WTC11 (cell line): ENCODE data around the gene PHC2. TPM values are rescaled to one million over a fixed set of nuclear protein-coding genes. Genes with fewer than 3 reads are reported as not detected.

ENCODE experiments used
- ATAC-seq: fragments of 200-7000 bp; cut with Tn5 transposase; 2 replicates; pipeline ENCODE4 v1.10.0; 2021; ENCODE audit warnings: mild to moderate bottlenecking, moderate library complexity
- CTCF ChIA-PET: fragments of 300-600 bp; sonication (Branson Sonifier 250); formaldehyde crosslinking; loops from one replicate; lab custom pipeline; 2021; ENCODE audit warnings: antibody characterized with exemption; lab: Charles Lee
- POLR2A ChIA-PET: fragments of 350-600 bp; sonication (Branson Sonifier 250); formaldehyde crosslinking; loops from one replicate; lab custom pipeline; 2021; ENCODE audit warnings: antibody characterized with exemption; lab: Charles Lee
- DNase-seq: peaks from one replicate; pipeline ENCODE4 v3.0.0; 2021; ENCODE audit warnings: low spot score
- H3K27ac Mint-ChIP-seq: 2 replicates; pipeline ENCODE4 v1.8.0; 2021; ENCODE audit warnings: mixed read lengths
- H3K27me3 Mint-ChIP-seq: 2 replicates; pipeline ENCODE4 v1.8.0; 2021; ENCODE audit warnings: low read depth, mild to moderate bottlenecking, moderate library complexity, mixed read lengths
- H3K36me3 Mint-ChIP-seq: 2 replicates; pipeline ENCODE4 v1.8.0; 2021; ENCODE audit warnings: mixed read lengths
- H3K4me1 Mint-ChIP-seq: 2 replicates; pipeline ENCODE4 v1.8.0; 2022; ENCODE audit warnings: mixed read lengths
- H3K4me3 Mint-ChIP-seq: 2 replicates; pipeline ENCODE4 v1.8.0; 2021; ENCODE audit warnings: mild to moderate bottlenecking, moderate library complexity, mixed read lengths
- H3K9me3 Mint-ChIP-seq: 2 replicates; pipeline ENCODE4 v1.8.0; 2021; ENCODE audit warnings: mixed read lengths
- HMGA2 ChIP-seq: fragments of 250-450 bp; sonication (Bioruptor Pico); IDR thresholded peaks from 2 replicates; pipeline ENCODE4 v1.4.0; 2021; ENCODE audit warnings: mild to moderate bottlenecking, moderate library complexity
- KAT7 ChIP-seq: sonication (generic); formaldehyde crosslinking; IDR thresholded peaks from 2 replicates; pipeline ENCODE4 v1.8.1; 2023; ENCODE audit warnings: missing genetic modification reagents, mild to moderate bottlenecking, borderline replicate concordance
- NR3C1 ChIP-seq: sonication (generic); formaldehyde crosslinking; conservative IDR thresholded peaks from 2 replicates; pipeline ENCODE4 v1.8.1; 2023; ENCODE audit warnings: low read depth, mild to moderate bottlenecking, missing genetic modification reagents
- RELA ChIP-seq: sonication (generic); formaldehyde crosslinking; IDR thresholded peaks from 2 replicates; pipeline ENCODE4 v1.8.1; 2022; ENCODE audit warnings: missing genetic modification reagents, mild to moderate bottlenecking, borderline replicate concordance
- ZBTB21 ChIP-seq: sonication (generic); formaldehyde crosslinking; IDR thresholded peaks from 2 replicates; pipeline ENCODE4 v1.8.1; 2023; ENCODE audit warnings: mild to moderate bottlenecking, missing genetic modification reagents, borderline replicate concordance
- total RNA-seq: library from RNA; stranded (reverse); gene quantifications from 3 replicates; pipeline ENCODE4 v1.2.3, GENCODE V29; 2021
- TF ChIP-seq, protein P1 (sequence below): fragments of 250-450 bp; sonication (Bioruptor Pico); IDR thresholded peaks from 2 replicates; pipeline ENCODE4 v1.8.0; 2021; ENCODE audit warnings: mild to moderate bottlenecking
- TF ChIP-seq, protein P2 (sequence below): sonication (generic); formaldehyde crosslinking; IDR thresholded peaks from 2 replicates; pipeline ENCODE4 v1.8.1; 2023; ENCODE audit warnings: mild to moderate bottlenecking, missing genetic modification reagents, moderate library complexity
- TF ChIP-seq, protein P3 (sequence below): sonication (generic); formaldehyde crosslinking; IDR thresholded peaks from 2 replicates; pipeline ENCODE4 v1.8.0; 2022; ENCODE audit warnings: mild to moderate bottlenecking, missing genetic modification reagents
- TF ChIP-seq, protein P4 (sequence below): sonication (generic); formaldehyde crosslinking; IDR thresholded peaks from 2 replicates; pipeline ENCODE4 v1.8.0; 2023; ENCODE audit warnings: mild to moderate bottlenecking, missing genetic modification reagents
- TF ChIP-seq, protein P5 (sequence below): sonication (generic); formaldehyde crosslinking; IDR thresholded peaks from 2 replicates; pipeline ENCODE4 v1.8.0; 2023; ENCODE audit warnings: missing genetic modification reagents, mild to moderate bottlenecking, borderline replicate concordance
- TF ChIP-seq, protein P6 (sequence below): sonication (generic); formaldehyde crosslinking; conservative IDR thresholded peaks from 2 replicates; pipeline ENCODE4 v1.8.1; 2023; ENCODE audit warnings: mild to moderate bottlenecking, low read depth, missing genetic modification reagents, moderate library complexity

The PHC2 gene
- total RNA-seq, 1 experiment from 2014 or later, result 7.0 TPM

DNA sequence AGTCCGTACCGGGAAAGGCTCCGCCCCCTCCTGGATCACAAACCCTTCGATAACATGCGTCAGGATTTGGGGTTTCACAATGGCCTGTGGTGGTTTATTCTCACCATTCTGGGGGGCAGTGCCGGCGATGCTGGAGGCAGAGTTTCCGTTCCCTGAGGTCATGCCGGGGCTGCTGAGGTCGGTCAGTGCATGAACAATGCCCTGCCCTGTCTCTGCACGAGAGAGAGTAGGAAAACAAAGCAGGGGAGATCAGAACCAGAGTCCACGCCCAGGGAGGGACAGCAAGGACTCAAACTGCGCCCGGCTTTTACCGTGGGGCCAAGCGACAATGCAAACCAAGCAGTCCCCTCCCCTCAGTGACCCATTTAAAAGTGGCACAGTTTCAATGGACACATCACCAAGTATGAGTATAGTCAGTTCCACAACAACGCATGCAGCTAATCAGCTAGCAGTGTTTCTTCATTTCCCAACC, 96.8 kb downstream of the PHC2 start (continued):
- TF ChIP-seq, protein P1, sequence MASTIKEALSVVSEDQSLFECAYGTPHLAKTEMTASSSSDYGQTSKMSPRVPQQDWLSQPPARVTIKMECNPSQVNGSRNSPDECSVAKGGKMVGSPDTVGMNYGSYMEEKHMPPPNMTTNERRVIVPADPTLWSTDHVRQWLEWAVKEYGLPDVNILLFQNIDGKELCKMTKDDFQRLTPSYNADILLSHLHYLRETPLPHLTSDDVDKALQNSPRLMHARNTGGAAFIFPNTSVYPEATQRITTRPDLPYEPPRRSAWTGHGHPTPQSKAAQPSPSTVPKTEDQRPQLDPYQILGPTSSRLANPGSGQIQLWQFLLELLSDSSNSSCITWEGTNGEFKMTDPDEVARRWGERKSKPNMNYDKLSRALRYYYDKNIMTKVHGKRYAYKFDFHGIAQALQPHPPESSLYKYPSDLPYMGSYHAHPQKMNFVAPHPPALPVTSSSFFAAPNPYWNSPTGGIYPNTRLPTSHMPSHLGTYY (CRISPR knock-in tag), result no peak

DNA sequence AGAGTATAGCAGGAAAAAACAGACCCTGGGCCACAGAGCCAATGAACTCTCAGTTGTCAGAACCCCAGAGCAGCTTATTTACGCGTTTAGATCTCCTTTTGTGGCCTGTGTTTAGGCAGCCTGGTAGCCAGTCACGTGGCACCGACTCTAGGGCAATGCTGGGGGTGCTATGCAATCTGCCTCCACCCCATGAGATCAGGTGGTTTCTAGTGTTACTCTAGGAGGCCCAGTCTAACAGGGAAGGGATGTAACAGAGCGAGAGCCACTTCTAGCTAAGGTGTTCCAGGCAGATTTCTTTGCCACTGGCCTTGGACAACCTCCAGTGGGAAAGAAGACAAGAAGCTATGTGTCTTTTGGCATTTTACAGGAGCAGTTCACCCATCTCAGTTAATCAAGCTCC, 98.0 kb downstream of the PHC2 start:
- ChIA-PET CTCF (interaction anchor here (1.1 kb wide), 1 partner anchor 37 kb away, joined by 4 read pairs; no protein-coding TSS in a partner anchor), POLR2A (no interaction called here)
- no peaks in the 10 kb centered on the region for H3K9me3 Mint-ChIP-seq
- peaks cover 17% of the 10 kb centered on the region; the same call in 1 of the 2 replicates for H3K27me3 Mint-ChIP-seq
- H3K36me3 Mint-ChIP-seq, result no peaks in the 10 kb centered on the region
- H3K4me3 Mint-ChIP-seq, result no peak overlapping the region
- TF ChIP-seq HMGA2 (CRISPR knock-in tag) (no peak), NR3C1 (no peak)
- TF ChIP-seq, protein P2, sequence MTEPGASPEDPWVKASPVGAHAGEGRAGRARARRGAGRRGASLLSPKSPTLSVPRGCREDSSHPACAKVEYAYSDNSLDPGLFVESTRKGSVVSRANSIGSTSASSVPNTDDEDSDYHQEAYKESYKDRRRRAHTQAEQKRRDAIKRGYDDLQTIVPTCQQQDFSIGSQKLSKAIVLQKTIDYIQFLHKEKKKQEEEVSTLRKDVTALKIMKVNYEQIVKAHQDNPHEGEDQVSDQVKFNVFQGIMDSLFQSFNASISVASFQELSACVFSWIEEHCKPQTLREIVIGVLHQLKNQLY, result no peak
- TF ChIP-seq, protein P3, sequence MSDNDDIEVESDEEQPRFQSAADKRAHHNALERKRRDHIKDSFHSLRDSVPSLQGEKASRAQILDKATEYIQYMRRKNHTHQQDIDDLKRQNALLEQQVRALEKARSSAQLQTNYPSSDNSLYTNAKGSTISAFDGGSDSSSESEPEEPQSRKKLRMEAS, result no peak
- TF ChIP-seq, protein P1 (CRISPR knock-in tag), result no peak
- ATAC-seq (no peak), DNase-seq (no peak)
- H3K4me1 Mint-ChIP-seq, result peaks cover 8% of the 10 kb centered on the region
- no peak overlapping the region for H3K27ac Mint-ChIP-seq

DNA sequence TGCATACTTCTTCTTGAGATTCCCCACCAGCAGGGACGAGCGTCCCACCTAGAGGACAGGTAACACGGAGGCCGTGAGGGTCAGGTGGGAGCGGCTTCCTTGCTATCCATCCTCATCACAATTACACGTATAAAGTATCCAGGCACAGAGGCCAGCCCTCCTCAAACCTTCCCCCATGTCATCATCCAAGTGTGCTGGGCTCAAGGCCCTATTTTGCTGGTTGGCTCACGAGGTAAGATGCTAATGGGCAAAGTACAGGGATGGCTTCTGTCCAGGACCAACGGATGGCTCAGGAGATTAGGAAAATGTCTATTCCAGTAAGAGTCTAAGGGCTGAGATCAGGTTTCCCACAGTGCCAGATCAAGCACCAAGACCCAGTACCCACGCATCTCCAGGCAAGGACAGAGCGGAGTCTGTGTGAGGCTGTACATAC, 98.5 kb downstream of the PHC2 start:
- POLR2A ChIA-PET, result no interaction called here
- H3K36me3 Mint-ChIP-seq, result no peaks in the 10 kb centered on the region
- TF ChIP-seq, protein P4, sequence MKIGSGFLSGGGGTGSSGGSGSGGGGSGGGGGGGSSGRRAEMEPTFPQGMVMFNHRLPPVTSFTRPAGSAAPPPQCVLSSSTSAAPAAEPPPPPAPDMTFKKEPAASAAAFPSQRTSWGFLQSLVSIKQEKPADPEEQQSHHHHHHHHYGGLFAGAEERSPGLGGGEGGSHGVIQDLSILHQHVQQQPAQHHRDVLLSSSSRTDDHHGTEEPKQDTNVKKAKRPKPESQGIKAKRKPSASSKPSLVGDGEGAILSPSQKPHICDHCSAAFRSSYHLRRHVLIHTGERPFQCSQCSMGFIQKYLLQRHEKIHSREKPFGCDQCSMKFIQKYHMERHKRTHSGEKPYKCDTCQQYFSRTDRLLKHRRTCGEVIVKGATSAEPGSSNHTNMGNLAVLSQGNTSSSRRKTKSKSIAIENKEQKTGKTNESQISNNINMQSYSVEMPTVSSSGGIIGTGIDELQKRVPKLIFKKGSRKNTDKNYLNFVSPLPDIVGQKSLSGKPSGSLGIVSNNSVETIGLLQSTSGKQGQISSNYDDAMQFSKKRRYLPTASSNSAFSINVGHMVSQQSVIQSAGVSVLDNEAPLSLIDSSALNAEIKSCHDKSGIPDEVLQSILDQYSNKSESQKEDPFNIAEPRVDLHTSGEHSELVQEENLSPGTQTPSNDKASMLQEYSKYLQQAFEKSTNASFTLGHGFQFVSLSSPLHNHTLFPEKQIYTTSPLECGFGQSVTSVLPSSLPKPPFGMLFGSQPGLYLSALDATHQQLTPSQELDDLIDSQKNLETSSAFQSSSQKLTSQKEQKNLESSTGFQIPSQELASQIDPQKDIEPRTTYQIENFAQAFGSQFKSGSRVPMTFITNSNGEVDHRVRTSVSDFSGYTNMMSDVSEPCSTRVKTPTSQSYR (CRISPR knock-in tag), result no peak
- TF ChIP-seq, all 79 proteins: peak for 0
- Mint-ChIP-seq H3K4me1 (peaks cover 3% of the 10 kb centered on the region; the same call in 1 of the 2 replicates), H3K4me3 (no peak overlapping the region), H3K27ac (no peak overlapping the region), H3K27me3 (peaks cover 12% of the 10 kb centered on the region; the same call in 1 of the 2 replicates), H3K9me3 (no peaks in the 10 kb centered on the region)
- CTCF ChIA-PET, result interaction anchor here (1.1 kb wide), 1 partner anchor 10 kb away, joined by 4 read pairs; no protein-coding TSS in a partner anchor
- ATAC-seq (no peak), DNase-seq (no peak)

DNA sequence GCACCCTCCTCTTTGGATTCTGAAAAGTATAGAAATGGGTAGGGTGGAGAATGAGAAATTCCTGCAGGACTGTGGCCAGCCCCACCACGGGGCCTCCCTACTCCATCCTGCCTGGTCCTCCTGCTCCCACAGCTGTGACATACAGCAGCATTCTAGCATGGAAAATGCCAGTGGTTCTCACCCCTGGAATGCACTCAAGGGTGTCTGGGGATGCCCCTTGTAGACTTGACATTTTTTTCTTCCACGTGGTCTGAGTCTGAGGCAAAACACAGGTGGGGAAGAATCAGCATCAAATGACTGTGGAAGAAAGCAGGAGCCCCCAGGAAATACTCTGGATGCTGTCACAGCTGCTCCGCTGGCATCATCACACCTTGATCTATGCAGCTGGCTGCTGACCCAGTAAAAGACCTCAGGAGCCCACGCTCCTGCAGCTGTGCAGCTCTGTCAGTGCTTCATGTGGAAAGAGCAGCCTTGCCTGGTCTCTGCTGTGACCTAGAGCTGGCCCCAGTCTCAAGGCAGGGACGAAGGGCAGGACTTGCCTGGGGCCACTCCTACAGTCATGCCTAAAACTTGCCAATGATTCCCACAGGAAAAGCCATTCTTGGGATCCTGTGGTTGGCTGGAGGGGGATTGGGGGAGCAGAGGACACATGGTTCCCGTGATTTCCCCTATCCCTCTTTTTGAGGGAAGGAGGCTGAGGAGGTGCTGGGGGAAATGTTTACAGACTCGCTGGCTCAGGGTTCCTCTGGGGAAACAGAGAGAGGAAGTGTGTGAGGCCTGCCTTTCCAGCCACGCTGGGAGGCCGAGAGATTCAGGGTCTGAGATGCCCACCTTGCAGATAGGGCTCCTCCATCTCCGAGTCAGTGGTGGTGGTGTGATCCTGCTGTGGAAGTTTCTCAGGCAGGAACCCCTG, 99.2 kb downstream of the PHC2 start:
- Mint-ChIP-seq H3K27me3 (peaks cover 8% of the 10 kb centered on the region; the same call in 1 of the 2 replicates), H3K4me1 (0 out of 2 replicates have a peak, but pooled peaks cover 3% of the 10 kb centered on the region), H3K36me3 (no peaks in the 10 kb centered on the region), H3K4me3 (no peak overlapping the region), H3K9me3 (no peaks in the 10 kb centered on the region), H3K27ac (no peak overlapping the region)
- DNase-seq (no peak), ATAC-seq (no peak)
- ChIA-PET POLR2A (no interaction called here), CTCF (interaction anchor here (1.1 to 3.8 kb wide), 3 partner anchors 7 to 36 kb away, joined by 4 to 11 read pairs (median 9); no protein-coding TSS in a partner anchor)
- TF ChIP-seq RELA (CRISPR knock-in tag), result no peak
- TF ChIP-seq, protein P5, sequence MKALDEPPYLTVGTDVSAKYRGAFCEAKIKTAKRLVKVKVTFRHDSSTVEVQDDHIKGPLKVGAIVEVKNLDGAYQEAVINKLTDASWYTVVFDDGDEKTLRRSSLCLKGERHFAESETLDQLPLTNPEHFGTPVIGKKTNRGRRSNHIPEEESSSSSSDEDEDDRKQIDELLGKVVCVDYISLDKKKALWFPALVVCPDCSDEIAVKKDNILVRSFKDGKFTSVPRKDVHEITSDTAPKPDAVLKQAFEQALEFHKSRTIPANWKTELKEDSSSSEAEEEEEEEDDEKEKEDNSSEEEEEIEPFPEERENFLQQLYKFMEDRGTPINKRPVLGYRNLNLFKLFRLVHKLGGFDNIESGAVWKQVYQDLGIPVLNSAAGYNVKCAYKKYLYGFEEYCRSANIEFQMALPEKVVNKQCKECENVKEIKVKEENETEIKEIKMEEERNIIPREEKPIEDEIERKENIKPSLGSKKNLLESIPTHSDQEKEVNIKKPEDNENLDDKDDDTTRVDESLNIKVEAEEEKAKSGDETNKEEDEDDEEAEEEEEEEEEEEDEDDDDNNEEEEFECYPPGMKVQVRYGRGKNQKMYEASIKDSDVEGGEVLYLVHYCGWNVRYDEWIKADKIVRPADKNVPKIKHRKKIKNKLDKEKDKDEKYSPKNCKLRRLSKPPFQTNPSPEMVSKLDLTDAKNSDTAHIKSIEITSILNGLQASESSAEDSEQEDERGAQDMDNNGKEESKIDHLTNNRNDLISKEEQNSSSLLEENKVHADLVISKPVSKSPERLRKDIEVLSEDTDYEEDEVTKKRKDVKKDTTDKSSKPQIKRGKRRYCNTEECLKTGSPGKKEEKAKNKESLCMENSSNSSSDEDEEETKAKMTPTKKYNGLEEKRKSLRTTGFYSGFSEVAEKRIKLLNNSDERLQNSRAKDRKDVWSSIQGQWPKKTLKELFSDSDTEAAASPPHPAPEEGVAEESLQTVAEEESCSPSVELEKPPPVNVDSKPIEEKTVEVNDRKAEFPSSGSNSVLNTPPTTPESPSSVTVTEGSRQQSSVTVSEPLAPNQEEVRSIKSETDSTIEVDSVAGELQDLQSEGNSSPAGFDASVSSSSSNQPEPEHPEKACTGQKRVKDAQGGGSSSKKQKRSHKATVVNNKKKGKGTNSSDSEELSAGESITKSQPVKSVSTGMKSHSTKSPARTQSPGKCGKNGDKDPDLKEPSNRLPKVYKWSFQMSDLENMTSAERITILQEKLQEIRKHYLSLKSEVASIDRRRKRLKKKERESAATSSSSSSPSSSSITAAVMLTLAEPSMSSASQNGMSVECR, result no peak
- TF ChIP-seq, protein P6, sequence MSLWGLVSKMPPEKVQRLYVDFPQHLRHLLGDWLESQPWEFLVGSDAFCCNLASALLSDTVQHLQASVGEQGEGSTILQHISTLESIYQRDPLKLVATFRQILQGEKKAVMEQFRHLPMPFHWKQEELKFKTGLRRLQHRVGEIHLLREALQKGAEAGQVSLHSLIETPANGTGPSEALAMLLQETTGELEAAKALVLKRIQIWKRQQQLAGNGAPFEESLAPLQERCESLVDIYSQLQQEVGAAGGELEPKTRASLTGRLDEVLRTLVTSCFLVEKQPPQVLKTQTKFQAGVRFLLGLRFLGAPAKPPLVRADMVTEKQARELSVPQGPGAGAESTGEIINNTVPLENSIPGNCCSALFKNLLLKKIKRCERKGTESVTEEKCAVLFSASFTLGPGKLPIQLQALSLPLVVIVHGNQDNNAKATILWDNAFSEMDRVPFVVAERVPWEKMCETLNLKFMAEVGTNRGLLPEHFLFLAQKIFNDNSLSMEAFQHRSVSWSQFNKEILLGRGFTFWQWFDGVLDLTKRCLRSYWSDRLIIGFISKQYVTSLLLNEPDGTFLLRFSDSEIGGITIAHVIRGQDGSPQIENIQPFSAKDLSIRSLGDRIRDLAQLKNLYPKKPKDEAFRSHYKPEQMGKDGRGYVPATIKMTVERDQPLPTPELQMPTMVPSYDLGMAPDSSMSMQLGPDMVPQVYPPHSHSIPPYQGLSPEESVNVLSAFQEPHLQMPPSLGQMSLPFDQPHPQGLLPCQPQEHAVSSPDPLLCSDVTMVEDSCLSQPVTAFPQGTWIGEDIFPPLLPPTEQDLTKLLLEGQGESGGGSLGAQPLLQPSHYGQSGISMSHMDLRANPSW, result no peak
- no peak for TF ChIP-seq ZBTB21 (CRISPR knock-in tag)
- TF ChIP-seq KAT7 (CRISPR knock-in tag), result no peak
- TF ChIP-seq, protein P2, result no peak
